SH-SY5Y (cell line): ENCODE results near the gene ZNF808.

Source experiments
- GATA2 ChIP-seq: IDR thresholded peaks from 2 replicates; pipeline ENCODE4 v1.6.1; 2011; ENCODE audit warnings: mild to moderate bottlenecking, low read depth, low read length
- GATA3 ChIP-seq: IDR thresholded peaks from 2 replicates; pipeline ENCODE4 v1.6.1; 2011; ENCODE audit warnings: low read depth, mild to moderate bottlenecking, low read length, moderate library complexity

ZNF808 gene

DNA sequence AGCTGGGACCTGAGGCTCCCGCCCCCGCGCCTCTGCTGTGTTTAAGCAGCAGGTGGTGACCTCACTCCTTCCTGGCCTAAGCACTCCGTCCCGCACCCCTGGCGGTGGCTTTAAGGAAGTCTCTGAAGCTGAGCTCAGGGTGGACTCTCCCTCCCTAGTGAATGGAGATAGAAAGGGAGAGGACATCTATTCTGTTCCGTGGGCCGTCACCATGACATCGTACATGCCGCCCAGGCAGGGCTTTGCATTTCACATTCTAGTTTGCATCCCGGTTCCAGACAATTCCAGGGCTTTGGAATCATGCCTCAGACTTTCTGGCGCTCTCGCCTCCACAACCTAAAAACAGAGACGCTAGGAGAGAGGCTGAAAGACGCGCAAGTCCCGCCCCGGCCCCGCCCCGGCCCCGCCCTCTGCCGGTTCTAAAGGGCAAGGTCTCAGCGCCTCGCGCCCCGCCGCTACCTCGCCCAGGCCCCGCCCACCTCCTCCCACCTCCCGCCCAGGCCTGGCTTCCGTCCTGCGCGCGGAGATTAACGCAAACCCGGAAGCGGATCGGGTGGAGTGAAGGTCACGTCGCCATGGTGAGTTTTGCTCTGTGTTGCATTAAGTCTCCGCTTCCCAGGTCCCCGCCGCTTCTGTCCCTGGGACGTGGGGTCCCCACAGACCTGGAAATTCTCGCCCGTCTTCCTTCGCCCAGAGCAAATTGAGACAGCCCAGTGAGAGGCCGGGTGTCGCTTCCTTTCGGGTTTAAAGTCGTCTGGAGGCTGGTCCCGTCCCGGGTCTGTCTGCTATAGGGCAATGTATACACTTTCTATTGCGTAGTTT, at the start of gene ZNF808:
Gene ZNF808, plus strand, starts transcription at position 535 of the 822 bp plus-strand sequence. CDS start 15,617 bp downstream, outside the sequence.
- TF ChIP-seq GATA3 (no peak), GATA2 (no peak)

DNA sequence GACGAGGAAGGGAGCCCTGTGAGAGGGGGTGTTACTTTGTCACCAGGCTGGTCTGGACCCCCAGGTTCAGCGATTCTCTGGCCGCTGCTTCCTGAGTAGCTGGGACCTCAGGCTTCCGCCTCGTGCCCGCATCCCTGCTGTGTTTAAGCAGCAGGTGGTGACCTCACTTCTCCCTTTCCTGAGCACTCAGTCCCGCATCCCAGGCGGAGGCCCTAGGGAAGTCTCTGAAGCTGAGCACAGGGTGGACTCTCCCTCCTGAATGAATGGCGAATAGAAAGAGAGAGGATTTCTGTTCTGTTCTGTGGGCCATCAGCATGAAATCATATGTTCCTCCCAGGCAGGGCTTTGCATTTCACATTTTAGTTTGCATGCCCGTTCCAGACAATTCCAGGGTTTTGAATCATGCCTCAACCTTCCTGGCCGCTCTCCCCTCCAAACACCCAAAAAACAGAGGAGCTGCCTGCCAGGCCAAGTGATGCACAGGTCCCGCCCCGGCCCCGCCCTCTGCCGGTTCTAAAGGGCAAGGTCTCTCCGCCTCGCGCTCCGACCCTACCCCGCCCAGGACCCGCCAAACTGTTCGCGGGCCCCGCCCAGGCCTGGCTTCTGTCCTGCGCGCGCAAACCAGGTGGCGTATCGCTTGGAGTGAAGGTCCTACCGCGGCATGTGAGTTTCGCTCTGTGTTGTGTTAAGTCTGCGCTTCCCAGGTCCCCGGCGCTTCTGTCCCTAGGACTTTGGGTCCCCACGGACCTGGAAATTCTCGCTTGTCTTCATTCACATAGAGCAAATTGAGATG, 35.1 kb upstream of the ZNF808 start:
- TF ChIP-seq GATA2 (no peak), GATA3 (no peak)

DNA sequence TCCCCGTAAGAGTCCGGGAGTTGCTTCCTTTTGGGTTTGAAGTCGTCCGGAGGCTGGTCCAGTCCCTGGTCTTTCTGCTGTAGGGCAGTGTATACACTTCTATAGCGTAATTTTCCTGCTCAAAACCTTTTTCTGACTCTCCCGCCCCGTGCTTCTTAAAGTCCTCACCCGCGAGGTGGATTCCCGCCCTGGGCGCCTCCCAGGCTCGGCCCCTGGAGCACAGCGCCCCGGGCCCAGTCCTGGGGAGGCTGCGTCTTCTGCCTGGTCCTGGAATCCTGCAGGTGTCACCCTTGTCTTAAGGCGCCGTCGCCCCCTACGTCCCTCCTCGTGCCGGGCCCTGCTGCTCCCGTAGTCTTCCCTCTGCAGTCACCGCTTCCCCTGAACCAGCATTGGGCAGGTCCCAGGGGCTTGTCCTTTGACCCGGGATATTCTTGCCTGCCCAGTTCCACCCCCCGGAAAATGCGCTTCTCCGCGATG, 34.4 kb upstream of the ZNF808 start:
- TF ChIP-seq GATA3 (no peak), GATA2 (no peak)

DNA sequence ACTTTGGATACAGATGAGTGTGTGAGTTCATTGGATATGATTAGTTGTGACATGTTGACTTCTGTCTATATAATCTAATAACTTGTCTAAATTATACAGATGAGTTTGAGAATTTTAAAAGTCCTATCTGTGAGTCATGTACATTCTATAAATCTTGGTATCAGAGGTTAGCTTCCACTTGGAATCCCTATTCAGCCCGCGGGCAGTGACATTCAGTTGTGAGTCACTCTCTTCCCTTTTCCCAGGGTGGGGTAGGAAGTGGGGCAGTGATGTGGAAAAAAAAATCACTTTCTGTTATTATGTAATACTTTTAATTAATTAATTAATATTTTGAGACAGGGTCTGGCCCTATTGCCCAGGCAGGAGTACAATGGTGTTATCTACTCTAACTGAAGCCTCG, 33.0 kb upstream of the ZNF808 start:
- TF ChIP-seq GATA3: no peak
- TF ChIP-seq GATA2: no peak

DNA sequence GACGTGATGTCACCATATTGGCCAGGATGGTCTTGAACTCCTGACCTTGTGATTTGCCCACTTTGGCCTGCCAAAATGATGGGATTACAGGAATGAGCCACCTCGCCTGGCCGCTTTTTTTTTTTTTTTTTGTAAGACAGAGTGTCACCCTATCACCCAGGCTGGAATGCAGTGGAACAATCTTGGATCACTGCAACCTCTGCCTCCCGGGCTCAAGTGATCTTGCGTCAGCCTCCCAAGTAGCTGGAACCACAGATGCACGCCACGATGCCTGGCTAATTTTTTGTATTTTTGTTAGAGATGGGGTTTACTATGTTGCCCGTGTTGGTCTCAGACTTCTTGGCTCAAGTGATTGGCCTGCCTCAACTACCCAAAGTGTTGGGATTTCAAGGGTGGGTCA, 28.9 kb upstream of the ZNF808 start:
- TF ChIP-seq GATA3: no peak

DNA sequence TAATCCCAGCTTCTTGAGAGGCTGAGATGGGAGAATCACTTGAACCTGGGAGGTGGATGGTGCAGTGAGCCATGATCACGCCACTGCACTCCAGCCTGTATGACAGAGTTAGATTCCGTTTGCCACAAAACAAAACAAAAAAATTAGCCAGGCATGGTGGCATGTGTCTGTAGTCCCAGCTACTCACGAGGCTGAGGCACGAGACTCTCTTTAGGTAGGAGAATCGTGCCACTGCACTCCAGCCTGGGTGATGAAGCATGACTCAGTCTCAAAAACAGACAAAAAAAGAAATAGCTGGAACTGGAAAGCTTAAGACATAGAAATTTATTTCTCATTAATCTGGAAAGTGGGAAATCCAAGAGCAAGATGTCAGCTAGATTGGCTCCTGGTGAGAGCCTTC, 20.2 kb upstream of the ZNF808 start:
- TF ChIP-seq GATA3 (no peak), GATA2 (no peak)

DNA sequence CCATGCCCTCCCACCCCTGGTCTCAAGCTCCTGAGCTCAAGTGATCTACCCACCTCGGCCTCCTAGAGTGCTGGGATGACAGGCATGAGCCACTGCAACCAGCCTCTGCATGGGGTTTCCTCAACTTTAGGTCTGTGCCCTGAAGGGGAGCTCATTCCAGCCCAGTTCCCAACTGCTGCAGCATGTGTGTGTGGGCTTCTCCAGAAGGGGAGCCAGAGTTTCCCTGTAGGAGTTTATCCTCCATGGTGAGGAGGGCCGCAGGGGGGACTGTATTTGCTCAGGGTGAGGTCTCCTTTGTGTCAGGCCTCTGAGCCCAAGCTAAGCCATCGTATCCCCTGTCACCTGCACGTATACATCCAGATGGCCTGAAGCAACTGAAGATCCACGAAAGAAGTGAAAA, 11.3 kb upstream of the ZNF808 start:
- TF ChIP-seq GATA3: no peak
- no peak for TF ChIP-seq GATA2

DNA sequence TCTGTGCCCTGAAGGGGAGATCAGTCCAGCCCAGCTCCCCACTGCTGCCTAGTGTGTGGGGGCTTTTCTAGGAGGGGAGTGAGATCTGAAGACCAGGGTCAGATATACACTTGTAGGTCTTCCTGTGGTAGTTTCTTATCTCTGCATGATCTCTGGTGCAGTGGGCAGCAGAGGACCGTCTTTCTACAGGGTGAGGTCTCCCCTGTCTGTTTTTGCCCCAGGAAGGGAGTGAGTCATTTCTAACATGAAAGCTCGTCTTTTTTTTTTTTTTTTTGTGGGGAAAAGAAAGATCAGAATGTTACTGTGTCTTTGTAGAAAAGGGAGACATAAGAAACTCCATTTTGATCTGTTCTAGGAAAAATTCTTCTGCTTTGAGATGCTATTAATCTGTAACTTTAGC, 8.8 kb upstream of the ZNF808 start:
- TF ChIP-seq GATA2: no peak
- TF ChIP-seq GATA3: no peak

DNA sequence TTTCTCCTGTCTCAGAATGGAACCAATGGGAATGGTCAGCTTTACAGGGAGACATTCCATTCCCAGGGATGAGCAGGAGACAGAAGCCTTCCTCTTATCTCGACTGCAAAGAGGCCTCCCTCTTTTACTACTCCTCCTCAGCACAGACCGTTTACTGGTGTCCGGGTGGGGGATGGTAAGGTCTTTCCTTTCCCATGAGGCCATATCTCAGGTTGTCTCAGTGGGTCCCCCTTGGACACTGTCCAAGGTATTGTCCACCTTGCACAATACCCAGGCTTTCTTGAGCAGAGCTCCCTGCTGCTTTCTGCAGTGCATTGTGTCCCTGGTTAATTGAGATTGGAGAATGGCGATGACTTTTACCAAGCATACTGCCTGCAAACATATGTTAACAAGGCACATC, 7.5 kb upstream of the ZNF808 start:
- TF ChIP-seq GATA2 (no peak), GATA3 (no peak)

DNA sequence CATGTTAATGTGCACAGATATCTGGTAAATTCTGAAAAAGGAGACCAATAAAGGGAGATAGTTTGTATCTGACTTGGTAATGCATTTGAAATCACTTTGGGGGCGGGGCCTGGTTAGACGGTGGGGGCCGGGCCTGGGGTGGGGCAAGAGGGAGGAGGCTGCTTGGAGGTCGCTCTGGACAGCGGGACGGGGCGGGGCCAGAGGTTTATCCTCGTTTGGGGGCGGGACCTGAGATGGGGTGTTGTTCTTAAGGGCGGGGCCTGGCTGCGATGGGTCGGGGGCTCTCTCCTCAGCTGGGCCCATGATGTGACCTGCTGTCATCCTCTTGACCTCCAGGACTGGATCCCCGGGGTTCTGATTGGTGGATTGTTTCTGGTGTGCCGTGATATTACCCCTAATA, 4.9 kb upstream of the ZNF808 start:
- TF ChIP-seq GATA2 (no peak), GATA3 (no peak)

DNA sequence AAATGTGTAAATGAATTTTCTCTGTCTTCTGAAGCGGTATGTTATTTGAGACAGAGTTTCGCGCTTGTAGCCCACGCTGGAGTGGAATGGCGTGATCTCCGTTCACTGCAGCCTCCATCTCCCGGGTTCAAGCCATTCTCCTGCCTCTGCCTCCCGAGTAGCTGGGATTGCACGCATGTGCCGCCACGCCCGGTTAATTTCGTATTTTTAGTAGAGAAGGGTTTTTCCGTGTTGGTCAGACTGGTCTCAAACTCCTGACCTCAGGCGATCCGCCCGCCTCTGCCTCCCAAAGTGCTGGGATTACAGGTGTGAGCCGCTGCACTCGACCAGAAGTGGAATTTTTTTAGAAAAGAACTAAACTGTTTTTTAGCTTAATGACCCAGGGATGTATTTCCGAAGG, 3.4 kb upstream of the ZNF808 start:
- TF ChIP-seq GATA2 (no peak), GATA3 (no peak)

DNA sequence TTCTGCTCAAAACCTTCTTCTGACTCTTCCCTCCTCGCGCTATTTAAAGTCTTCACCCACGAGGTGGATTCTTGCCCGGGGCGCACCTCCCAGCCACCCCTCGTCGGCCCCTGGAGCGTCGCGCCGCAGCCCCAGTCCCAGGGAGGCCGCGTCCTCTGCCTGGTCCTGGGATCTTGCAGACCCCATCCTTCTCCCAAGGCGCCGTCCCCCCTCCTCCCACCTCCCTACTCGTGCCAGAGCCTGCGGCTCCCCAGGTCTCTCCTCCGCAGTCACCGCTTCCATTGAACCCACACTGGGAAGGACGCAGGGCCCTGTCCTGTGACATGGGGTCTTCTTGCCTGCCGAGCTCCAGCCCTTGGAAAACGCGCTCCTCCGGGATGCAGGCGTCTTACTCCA, 486 bp downstream of the ZNF808 start:
- TF ChIP-seq GATA2: no peak
- TF ChIP-seq GATA3: no peak

DNA sequence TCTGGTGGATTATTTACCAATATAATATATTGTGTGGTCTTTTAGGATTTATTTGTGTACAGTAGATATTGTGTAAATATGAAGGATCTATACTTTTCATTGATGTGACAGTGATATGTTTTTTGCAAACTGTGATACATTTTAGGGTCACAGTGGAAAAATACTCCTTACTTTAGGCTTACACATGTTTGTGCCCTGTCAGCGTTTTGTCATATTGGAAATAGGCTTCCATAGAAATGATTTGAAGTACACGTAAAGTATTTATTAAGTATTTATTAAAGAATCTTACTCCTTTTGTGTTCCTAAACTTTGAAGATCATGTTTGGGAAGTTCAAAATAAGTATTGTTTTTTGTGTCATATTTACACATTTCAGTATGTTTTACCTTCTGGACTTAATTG, 5.0 kb downstream of the ZNF808 start:
- TF ChIP-seq GATA2 (no peak), GATA3 (no peak)

DNA sequence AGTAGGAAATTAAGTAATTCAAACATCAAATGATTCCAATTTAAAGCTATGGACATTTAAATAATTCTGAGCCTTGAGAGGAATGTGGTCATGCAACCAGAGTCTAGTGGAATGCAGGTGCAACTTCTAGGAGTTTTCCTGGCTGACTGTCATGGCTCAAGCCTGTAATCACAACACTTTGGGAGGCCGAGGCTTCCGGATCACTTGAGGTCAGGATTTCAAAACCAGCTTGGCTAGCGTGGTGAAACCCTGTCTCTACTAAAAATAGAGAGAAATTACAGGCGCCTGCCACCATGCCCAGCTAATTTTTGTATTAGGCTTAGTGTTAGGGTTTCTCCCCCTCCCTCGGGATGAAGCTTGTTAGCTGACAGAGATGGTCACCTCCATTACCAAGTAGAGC, 6.4 kb downstream of the ZNF808 start:
- no peak for TF ChIP-seq GATA3
- TF ChIP-seq GATA2: no peak

DNA sequence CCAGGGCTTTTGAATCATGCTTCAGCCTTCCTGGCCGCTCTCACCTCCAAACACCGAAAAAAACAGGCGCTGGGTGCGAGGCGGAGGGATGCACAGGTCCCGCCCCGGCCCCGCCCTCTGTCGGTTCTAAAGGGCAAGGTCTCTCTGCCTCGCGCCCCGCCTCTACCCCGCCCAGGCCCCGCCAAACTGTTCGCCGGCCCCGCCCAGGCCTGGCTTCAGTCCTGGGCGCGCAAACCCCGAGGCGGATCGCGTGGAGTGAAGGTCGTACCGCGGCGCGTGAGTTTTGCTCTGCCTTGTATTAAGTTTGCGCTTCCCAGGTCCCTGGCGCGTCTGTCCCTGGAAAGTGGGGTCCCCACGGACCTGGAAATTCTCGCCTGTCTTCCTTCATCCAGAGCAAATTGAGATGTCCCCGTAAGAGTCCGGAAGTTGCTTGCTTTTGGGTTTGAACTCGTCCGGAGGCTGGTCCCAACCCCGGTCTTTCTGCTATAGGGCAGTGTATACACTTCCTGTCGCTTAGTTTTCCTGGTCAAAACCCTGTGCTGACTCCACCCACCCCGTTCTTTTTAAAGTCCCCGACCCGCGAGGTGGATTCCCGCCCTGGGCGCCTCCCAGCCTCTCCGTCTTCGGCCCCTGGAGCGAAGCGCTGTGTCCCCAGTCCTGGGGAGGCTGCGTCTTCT, 8.4 kb downstream of the ZNF808 start:
- no peak for TF ChIP-seq GATA3
- no peak for TF ChIP-seq GATA2
